ENCODE results near the gene SULT1B1.

SULT1B1 gene

GRCh38 chr4:69701696-69702095, 58.7 kb downstream of the SULT1B1 start:
- no peaks in the 10 kb centered on the region for H3K9me3 Mint-ChIP-seq
- DNase-seq (ENCODE audit: low spot score in 2 of 2) (no peak), ATAC-seq (ENCODE audit: low read depth) (no peak)
- H3K4me1 Mint-ChIP-seq: no peaks in the 10 kb centered on the region
- no peaks in the 10 kb centered on the region for H3K36me3 Mint-ChIP-seq
- no peaks in the 10 kb centered on the region for H3K27me3 Mint-ChIP-seq
- no peak overlapping the region for H3K4me3 Mint-ChIP-seq
- H3K27ac Mint-ChIP-seq: no peak overlapping the region

GRCh38 chr4:69697536-69698242, 62.7 kb downstream of the SULT1B1 start:
- DNase-seq (ENCODE audit: low spot score in 2 of 2) (no peak), ATAC-seq (ENCODE audit: low read depth) (no peak)
- Mint-ChIP-seq H3K4me3 (no peak overlapping the region), H3K27me3 (no peaks in the 10 kb centered on the region), H3K4me1 (no peaks in the 10 kb centered on the region), H3K36me3 (no peaks in the 10 kb centered on the region), H3K27ac (no peak overlapping the region), H3K9me3 (peaks cover 2% of the 10 kb centered on the region)

- ATAC-seq (ENCODE audit: low read depth) (no peak), DNase-seq (ENCODE audit: low spot score in 2 of 2) (no peak)
- no peaks in the 10 kb centered on the region for H3K36me3 Mint-ChIP-seq
- no peak overlapping the region for H3K4me3 Mint-ChIP-seq
- no peaks in the 10 kb centered on the region for H3K27me3 Mint-ChIP-seq
- H3K9me3 Mint-ChIP-seq: no peaks in the 10 kb centered on the region
- no peaks in the 10 kb centered on the region for H3K4me1 Mint-ChIP-seq
- H3K27ac Mint-ChIP-seq: no peak overlapping the region
Observed at GRCh38 chr4:69689599-69689998, 70.8 kb downstream of the SULT1B1 start.

GRCh38 chr4:69684804-69685203, 75.6 kb downstream of the SULT1B1 start:
- no peaks in the 10 kb centered on the region for H3K4me1 Mint-ChIP-seq
- no peaks in the 10 kb centered on the region for H3K36me3 Mint-ChIP-seq
- H3K9me3 Mint-ChIP-seq: no peaks in the 10 kb centered on the region
- no peak overlapping the region for H3K27ac Mint-ChIP-seq
- no peaks in the 10 kb centered on the region for H3K27me3 Mint-ChIP-seq
- DNase-seq (ENCODE audit: low spot score in 2 of 2) (no peak), ATAC-seq (ENCODE audit: low read depth) (no peak)
- no peak overlapping the region for H3K4me3 Mint-ChIP-seq

Data from memory B cell (primary cell).